CD14-positive monocyte (primary cell): ENCODE results near the gene AGBL2. TPM values are rescaled to one million over a fixed set of nuclear protein-coding genes. Genes with fewer than 3 reads are reported as not detected.
"Not testable (repeated sequence)": the region's sequence is repeated elsewhere in the genome, so short reads cannot be mapped to it uniquely, and the experiment has no call there.

Experiments
- DNase-seq, 3 donors: peaks; one replicate each; pipeline ENCODE4 v3.0.0-alpha.2; 2011 to 2022
- H2AFZ ChIP-seq: 2 replicates; pipeline ENCODE4 v1.6.0; 2012; ENCODE audit warnings: mild to moderate bottlenecking, low read depth, low read length, inconsistent platforms; ENCODE audit not compliant: insufficient read depth, poor library complexity, severe bottlenecking
- H3K27ac ChIP-seq, 2 donors: 1 replicate in 1 of 2; 2 replicates in 1 of 2; pipeline ENCODE4 v1.5.1; 2012 to 2013; ENCODE audit warnings: low read length in 2 of 2, control low read depth in 1 of 2, inconsistent platforms in 1 of 2, low read depth in 1 of 2, mild to moderate bottlenecking in 1 of 2
- H3K27me3 ChIP-seq, 2 donors: one replicate each; pipeline versions ENCODE4 v1.6.0 to v1.6.1; 2011 to 2013; ENCODE audit warnings: low read length in 2 of 2; ENCODE audit not compliant: control insufficient read depth in 2 of 2, insufficient read depth in 2 of 2
- H3K36me3 ChIP-seq, 2 donors: replicated peaks in 1 of 2; 1 replicate in 1 of 2; 2 replicates in 1 of 2; pipeline versions ENCODE4 v1.5.1 to v1.6.1; 2012 to 2013; ENCODE audit warnings: low read length in 2 of 2, control low read depth in 1 of 2, inconsistent platforms in 1 of 2, mild to moderate bottlenecking in 1 of 2; ENCODE audit not compliant: insufficient read depth in 2 of 2, control insufficient read depth in 1 of 2
- H3K4me1 ChIP-seq, 2 donors: 1 replicate in 1 of 2; 2 replicates in 1 of 2; pipeline versions ENCODE4 v1.5.1 to v1.6.1; 2012 to 2013; ENCODE audit warnings: low read length in 2 of 2, control low read depth in 1 of 2, inconsistent platforms in 1 of 2, mild to moderate bottlenecking in 1 of 2, moderate library complexity in 1 of 2; ENCODE audit not compliant: insufficient read depth in 2 of 2, control insufficient read depth in 1 of 2
- H3K4me2 ChIP-seq: replicated peaks from 2 replicates; pipeline ENCODE3; 2012; ENCODE audit warnings: low read length, moderate library complexity, mild to moderate bottlenecking; ENCODE audit not compliant: poor library complexity, severe bottlenecking; ENCODE audit errors: extremely low read depth
- H3K4me3 ChIP-seq, 3 experiments: fragments of 200-600 bp in 1 of 3; sonication (generic) in 1 of 3; replicated peaks in 1 of 3; 1 replicate in 2 of 3; 2 replicates in 1 of 3; pipeline ENCODE4 v1.5.1; 2011 to 2013; ENCODE audit warnings: low read length in 3 of 3, mild to moderate bottlenecking in 3 of 3, control low read depth in 2 of 3, low read depth in 2 of 3, inconsistent platforms in 1 of 3, moderate library complexity in 1 of 3
- H3K79me2 ChIP-seq: 2 replicates; pipeline ENCODE4 v1.6.0; 2012; ENCODE audit warnings: mild to moderate bottlenecking, control low read depth, inconsistent platforms, low read length, moderate library complexity; ENCODE audit not compliant: insufficient read depth
- H3K9ac ChIP-seq: 2 replicates; pipeline ENCODE4 v1.6.0; 2017; ENCODE audit warnings: low read length, mild to moderate bottlenecking; ENCODE audit not compliant: insufficient read depth, poor library complexity, severe bottlenecking
- H3K9me3 ChIP-seq, 2 donors: replicated peaks in 1 of 2; 1 replicate in 1 of 2; 2 replicates in 1 of 2; pipeline versions ENCODE4 v1.5.1 to v1.6.1; 2012 to 2013; ENCODE audit warnings: low read length in 2 of 2, control low read depth in 1 of 2; ENCODE audit not compliant: control insufficient read depth in 1 of 2, insufficient read depth in 1 of 2
- H4K20me1 ChIP-seq: 2 replicates; pipeline ENCODE4 v1.6.0; 2012; ENCODE audit warnings: mild to moderate bottlenecking, low read length, control low read depth, moderate library complexity; ENCODE audit not compliant: insufficient read depth
- H3K27ac Mint-ChIP-seq, 7 donors: one replicate each; pipeline ENCODE4 v1.8.0; 2020; ENCODE audit warnings: mild to moderate bottlenecking in 7 of 7, mixed read lengths in 7 of 7, moderate library complexity in 6 of 7, inconsistent platforms in 2 of 7
- H3K27me3 Mint-ChIP-seq, 3 donors: one replicate each; pipeline ENCODE4 v1.8.0; 2021 to 2022; ENCODE audit warnings: low read depth in 3 of 3, mild to moderate bottlenecking in 3 of 3, mixed read lengths in 3 of 3, moderate library complexity in 3 of 3, inconsistent platforms in 1 of 3
- H3K36me3 Mint-ChIP-seq, 2 donors: one replicate each; pipeline ENCODE4 v1.8.0; 2020; ENCODE audit warnings: mixed read lengths in 2 of 2, inconsistent platforms in 1 of 2, mild to moderate bottlenecking in 1 of 2
- H3K4me1 Mint-ChIP-seq: one replicate; pipeline ENCODE4 v1.8.0; 2020; ENCODE audit warnings: mild to moderate bottlenecking, mixed read lengths
- H3K4me3 Mint-ChIP-seq, 2 donors: one replicate each; pipeline ENCODE4 v1.8.0; 2020; ENCODE audit warnings: mild to moderate bottlenecking in 2 of 2, mixed read lengths in 2 of 2, moderate library complexity in 1 of 2
- H3K9me3 Mint-ChIP-seq, 7 donors: one replicate each; pipeline ENCODE4 v1.8.0; 2020 to 2022; ENCODE audit warnings: mixed read lengths in 7 of 7, mild to moderate bottlenecking in 6 of 7, moderate library complexity in 6 of 7, inconsistent platforms in 2 of 7
- WGBS: methylation state at CpG from one replicate; pipeline ENCODE4 v1.1.5; 2013; ENCODE audit warnings: missing lambda C conversion rate; ENCODE audit not compliant: insufficient coverage; 5-methylcytosine and 5-hydroxymethylcytosine counted together
- intact Hi-C, 2 donors: fragments of 100-400 bp; cut with micrococcal nuclease; formaldehyde crosslinking; loops; one replicate each; pipeline versions ENCODE4 v1.15.0 to v1.15.1; 2023
- polyA plus RNA-seq, 3 donors: library from polyadenylated mRNA; depleted of rRNA in 1 of 3; unstranded in 2 of 3; stranded (reverse) in 1 of 3; fragments of 300-500 nt in 2 of 3; fragments of >200 nt in 1 of 3; fragmentation: Illumina TruSeq in 2 of 3; gene quantifications; 1 replicate in 2 of 3; 2 replicates in 1 of 3; pipeline ENCODE4 v1.2.3, GENCODE V29; 2012 to 2021
- TF ChIP-seq, protein P1 (sequence below): fragments of 200-600 bp; IDR thresholded peaks from one replicate; pipeline ENCODE4 v1.8.0; 2022; ENCODE audit warnings: antibody characterized with exemption, mild to moderate bottlenecking

AGBL2 gene
- polyA plus RNA-seq, 3 donors = 0.93 TPM; not detected in 2

DNA sequence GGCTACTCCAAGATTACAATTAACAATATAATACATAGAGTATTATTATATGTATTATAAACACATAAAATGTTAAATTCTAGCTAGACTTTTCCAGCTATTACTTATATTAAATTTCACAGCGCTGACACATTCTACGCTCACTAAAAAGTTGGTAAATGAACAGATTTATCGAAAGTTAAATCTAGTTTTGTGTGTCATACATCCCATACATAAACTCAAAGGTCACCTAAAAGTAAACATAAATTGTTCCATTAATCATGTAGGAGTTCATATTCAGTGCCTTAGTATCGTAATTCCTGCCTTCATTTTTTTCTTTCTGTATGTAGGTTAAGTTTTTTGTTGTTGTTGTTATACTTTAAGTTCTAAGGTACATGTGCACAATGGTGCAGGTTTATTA, 41.0 kb upstream of the AGBL2 start:
- Histone ChIP-seq H3K79me2 (peaks cover 65% of the 10 kb centered on the region), H3K36me3 (peaks cover 76 to 93% of the 10 kb centered on the region in 2 donors), H2AFZ (no peak overlapping the region), H4K20me1 (peaks cover 74% of the 10 kb centered on the region), H3K27me3 (no peaks in the 10 kb centered on the region), H3K4me1 (no peaks in the 10 kb centered on the region), H3K9ac (no peak overlapping the region), H3K4me2 (no peak overlapping the region), H3K9me3 (no peaks in the 10 kb centered on the region), H3K4me3 (no peak overlapping the region), H3K27ac (no peak overlapping the region)
- Mint-ChIP-seq H3K9me3 (no peaks in the 10 kb centered on the region), H3K4me1 (no peaks in the 10 kb centered on the region), H3K36me3 (peaks cover 66 to 93% of the 10 kb centered on the region in 2 donors), H3K27ac (no peak overlapping the region), H3K4me3 (no peak overlapping the region), H3K27me3 (no peaks in the 10 kb centered on the region)
- TF ChIP-seq, protein P1, sequence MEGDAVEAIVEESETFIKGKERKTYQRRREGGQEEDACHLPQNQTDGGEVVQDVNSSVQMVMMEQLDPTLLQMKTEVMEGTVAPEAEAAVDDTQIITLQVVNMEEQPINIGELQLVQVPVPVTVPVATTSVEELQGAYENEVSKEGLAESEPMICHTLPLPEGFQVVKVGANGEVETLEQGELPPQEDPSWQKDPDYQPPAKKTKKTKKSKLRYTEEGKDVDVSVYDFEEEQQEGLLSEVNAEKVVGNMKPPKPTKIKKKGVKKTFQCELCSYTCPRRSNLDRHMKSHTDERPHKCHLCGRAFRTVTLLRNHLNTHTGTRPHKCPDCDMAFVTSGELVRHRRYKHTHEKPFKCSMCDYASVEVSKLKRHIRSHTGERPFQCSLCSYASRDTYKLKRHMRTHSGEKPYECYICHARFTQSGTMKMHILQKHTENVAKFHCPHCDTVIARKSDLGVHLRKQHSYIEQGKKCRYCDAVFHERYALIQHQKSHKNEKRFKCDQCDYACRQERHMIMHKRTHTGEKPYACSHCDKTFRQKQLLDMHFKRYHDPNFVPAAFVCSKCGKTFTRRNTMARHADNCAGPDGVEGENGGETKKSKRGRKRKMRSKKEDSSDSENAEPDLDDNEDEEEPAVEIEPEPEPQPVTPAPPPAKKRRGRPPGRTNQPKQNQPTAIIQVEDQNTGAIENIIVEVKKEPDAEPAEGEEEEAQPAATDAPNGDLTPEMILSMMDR = no peak
- DNase-seq = no peak
- intact Hi-C loops = no loop called here
- no CpG with 5 or more reads among the region's 4 CpGs for WGBS

DNA sequence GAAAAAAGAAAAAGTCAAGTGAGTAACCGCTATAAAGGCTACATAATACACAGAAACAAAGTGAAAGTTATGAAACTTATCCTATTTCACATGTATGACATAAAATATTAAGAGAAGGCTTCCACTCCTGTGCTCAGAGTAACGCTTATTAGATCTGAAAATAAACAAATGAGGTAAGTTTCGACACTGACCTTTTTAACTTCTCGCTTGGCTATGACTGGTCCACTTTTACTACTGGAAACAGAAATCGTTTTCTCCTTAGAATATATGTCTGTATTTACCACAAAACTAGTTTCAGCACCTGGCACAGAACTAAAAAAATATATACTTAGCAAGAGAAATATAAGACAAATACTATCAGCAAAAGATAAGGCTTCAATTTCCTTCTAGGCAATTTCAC, 35.6 kb upstream of the AGBL2 start:
- Histone ChIP-seq H3K4me1 (no peaks in the 10 kb centered on the region), H3K27me3 (no peaks in the 10 kb centered on the region), H3K4me2 (no peak overlapping the region), H4K20me1 (peaks cover 69% of the 10 kb centered on the region), H3K79me2 (peaks cover 31% of the 10 kb centered on the region), H3K9ac (no peak overlapping the region), H2AFZ (no peak overlapping the region), H3K36me3 (peaks cover 87 to 93% of the 10 kb centered on the region in 2 donors), H3K9me3 (peaks cover 0 to 5% of the 10 kb centered on the region in 2 donors), H3K27ac (no peak overlapping the region), H3K4me3 (no peak overlapping the region)
- H3K27ac Mint-ChIP-seq = no peak overlapping the region
- TF ChIP-seq, protein P1 = no peak
- peaks cover 73 to 95% of the 10 kb centered on the region in 2 donors for H3K36me3 Mint-ChIP-seq
- intact Hi-C loops = no loop called here
- peaks cover 0 to 4% (median 1%) of the 10 kb centered on the region in 7 donors for H3K9me3 Mint-ChIP-seq
- H3K4me1 Mint-ChIP-seq = no peaks in the 10 kb centered on the region
- no peak for DNase-seq
- 100% methylated on average over 1 of the region's 5 CpGs for WGBS
- no peak overlapping the region for H3K4me3 Mint-ChIP-seq
- H3K27me3 Mint-ChIP-seq = no peaks in the 10 kb centered on the region

DNA sequence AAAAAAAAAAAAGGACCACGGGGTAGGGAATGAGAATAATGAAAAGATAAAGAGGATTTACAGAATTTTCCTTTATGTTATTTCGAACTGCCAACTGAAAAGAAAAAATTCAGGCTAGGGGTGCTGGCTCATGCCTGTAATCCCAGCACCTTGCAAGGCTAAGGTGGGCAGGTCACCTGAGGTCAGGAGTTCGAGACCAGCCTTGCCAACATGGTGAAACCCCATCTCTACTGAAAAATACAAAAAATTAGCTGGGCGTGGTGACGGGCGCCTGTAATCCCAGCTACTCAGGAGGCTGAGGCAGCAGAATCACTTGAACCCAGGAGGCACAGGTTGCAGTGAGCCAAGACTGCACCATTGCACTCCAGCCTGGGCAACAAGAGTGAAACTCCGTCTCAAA, 27.3 kb upstream of the AGBL2 start:
- not testable (repeated sequence) for H3K9me3 Mint-ChIP-seq, H3K9me3 ChIP-seq, DNase-seq

More for the DNA sequence above, 27.3 kb upstream of the AGBL2 start:
- H3K4me3 Mint-ChIP-seq, H3K4me1 ChIP-seq, H3K27ac Mint-ChIP-seq, H3K27ac ChIP-seq, H3K27me3 ChIP-seq, H3K4me1 Mint-ChIP-seq, H2AFZ ChIP-seq, H3K27me3 Mint-ChIP-seq, H3K4me2 ChIP-seq, H3K4me3 ChIP-seq, H3K9ac ChIP-seq: not testable (repeated sequence)
- Histone ChIP-seq H4K20me1 (peaks cover 54% of the 10 kb centered on the region), H3K79me2 (peaks cover 14% of the 10 kb centered on the region), H3K36me3 (peaks cover 89 to 99% of the 10 kb centered on the region in 2 donors)
- 100% methylated on average over 1 of the region's 7 CpGs for WGBS
- intact Hi-C loops = loop anchor here in 1 of 2 donors (10.0 kb wide), 2 partner anchors 438 to 968 kb away; no protein-coding TSS in a partner anchor
- peaks cover 70 to 99% of the 10 kb centered on the region in 2 donors for H3K36me3 Mint-ChIP-seq
